ENCODE results near the gene ARL5A. TPM values are rescaled to one million over a fixed set of nuclear protein-coding genes. Genes with fewer than 3 reads are reported as not detected.

Gene ARL5A
- total and polyA plus RNA-seq, 5 donors, result 26.8 to 119 (median 93.3) TPM

- Histone ChIP-seq H3K27me3 (ENCODE audit: control insufficient read depth, insufficient read depth) (no peaks in the 10 kb centered on the region), H3K4me3 (ENCODE audit: low read length) (no peak overlapping the region), H3K4me1 (ENCODE audit: control insufficient read depth, insufficient read depth, low read length) (peaks cover 2% of the 10 kb centered on the region), H3K9me3 (ENCODE audit: control insufficient read depth, low read length) (no peaks in the 10 kb centered on the region), H3K27ac (ENCODE audit: low read length) (no peak overlapping the region)
- intact Hi-C loops (cut with DNase I), result no loop called here
- 90% methylated on average over 2 of the region's 2 CpGs for WGBS
- ATAC-seq (no peak), DNase-seq (no peak)
Observed at GRCh38 chr2:151816843-151817242, 11.4 kb downstream of the ARL5A start.

GRCh38 chr2:151815821-151816489 lies 12.3 kb downstream of the ARL5A start:
- DNase-seq (no peak), ATAC-seq (no peak)
- WGBS, result 95% methylated on average over 9 of the region's 9 CpGs
- intact Hi-C loops (cut with DNase I), result no loop called here
- Histone ChIP-seq H3K27me3 (ENCODE audit: control insufficient read depth, insufficient read depth) (no peaks in the 10 kb centered on the region), H3K4me1 (ENCODE audit: control insufficient read depth, insufficient read depth, low read length) (no peaks in the 10 kb centered on the region), H3K4me3 (ENCODE audit: low read length) (no peak overlapping the region), H3K27ac (ENCODE audit: low read length) (no peak overlapping the region), H3K9me3 (ENCODE audit: control insufficient read depth, low read length) (no peaks in the 10 kb centered on the region)

- intact Hi-C loops (cut with DNase I), result no loop called here
- no peaks in the 10 kb centered on the region for H3K9me3 ChIP-seq (ENCODE audit: control insufficient read depth, low read length)
- 84% methylated on average over 1 of the region's 1 CpG for WGBS
- DNase-seq (no peak), ATAC-seq (no peak)
- no peak overlapping the region for H3K27ac ChIP-seq (ENCODE audit: low read length)
- no peaks in the 10 kb centered on the region for H3K4me1 ChIP-seq (ENCODE audit: control insufficient read depth, insufficient read depth, low read length)
- no peaks in the 10 kb centered on the region for H3K27me3 ChIP-seq (ENCODE audit: control insufficient read depth, insufficient read depth)
- no peak overlapping the region for H3K4me3 ChIP-seq (ENCODE audit: low read length)
Observed at GRCh38 chr2:151810489-151810888, 17.7 kb downstream of the ARL5A start.

GRCh38 chr2:151809073-151809383 lies 19.2 kb downstream of the ARL5A start:
- H3K27me3 ChIP-seq (ENCODE audit: control insufficient read depth, insufficient read depth), result no peaks in the 10 kb centered on the region
- H3K9me3 ChIP-seq (ENCODE audit: control insufficient read depth, low read length), result no peaks in the 10 kb centered on the region
- WGBS, result 38% methylated on average over 1 of the region's 1 CpG
- H3K27ac ChIP-seq (ENCODE audit: low read length), result no peak overlapping the region
- DNase-seq, result no peak
- ATAC-seq, result no peak
- intact Hi-C loops (cut with DNase I), result no loop called here
- H3K4me1 ChIP-seq (ENCODE audit: control insufficient read depth, insufficient read depth, low read length), result no peaks in the 10 kb centered on the region
- no peak overlapping the region for H3K4me3 ChIP-seq (ENCODE audit: low read length)

- no peaks in the 10 kb centered on the region for H3K4me1 ChIP-seq (ENCODE audit: control insufficient read depth, insufficient read depth, low read length)
- WGBS, result 91% methylated on average over 5 of the region's 5 CpGs
- ATAC-seq (no peak), DNase-seq (no peak)
- no peaks in the 10 kb centered on the region for H3K9me3 ChIP-seq (ENCODE audit: control insufficient read depth, low read length)
- H3K4me3 ChIP-seq (ENCODE audit: low read length), result no peak overlapping the region
- no peaks in the 10 kb centered on the region for H3K27me3 ChIP-seq (ENCODE audit: control insufficient read depth, insufficient read depth)
- intact Hi-C loops (cut with DNase I), result no loop called here
- no peak overlapping the region for H3K27ac ChIP-seq (ENCODE audit: low read length)
Observed at GRCh38 chr2:151808258-151809072, 19.8 kb downstream of the ARL5A start.

GRCh38 chr2:151805961-151806360 lies 22.3 kb downstream of the ARL5A start:
- H3K27me3 ChIP-seq (ENCODE audit: control insufficient read depth, insufficient read depth), result no peaks in the 10 kb centered on the region
- H3K4me3 ChIP-seq (ENCODE audit: low read length), result no peak overlapping the region
- H3K4me1 ChIP-seq (ENCODE audit: control insufficient read depth, insufficient read depth, low read length), result no peaks in the 10 kb centered on the region
- H3K27ac ChIP-seq (ENCODE audit: low read length), result no peak overlapping the region
- intact Hi-C loops (cut with DNase I), result no loop called here
- DNase-seq (no peak), ATAC-seq (no peak)
- no peaks in the 10 kb centered on the region for H3K9me3 ChIP-seq (ENCODE audit: control insufficient read depth, low read length)

- no peak overlapping the region for H3K27ac ChIP-seq (ENCODE audit: low read length)
- no peak overlapping the region for H3K4me3 ChIP-seq (ENCODE audit: low read length)
- no peaks in the 10 kb centered on the region for H3K9me3 ChIP-seq (ENCODE audit: control insufficient read depth, low read length)
- WGBS, result 99% methylated on average over 1 of the region's 1 CpG
- intact Hi-C loops (cut with DNase I), result no loop called here
- no peak for ATAC-seq
- no peak for DNase-seq
- no peaks in the 10 kb centered on the region for H3K4me1 ChIP-seq (ENCODE audit: control insufficient read depth, insufficient read depth, low read length)
- no peaks in the 10 kb centered on the region for H3K27me3 ChIP-seq (ENCODE audit: control insufficient read depth, insufficient read depth)
Observed at GRCh38 chr2:151805343-151805742, 22.9 kb downstream of the ARL5A start.

GRCh38 chr2:151803811-151804210 lies 24.4 kb downstream of the ARL5A start:
- no peak overlapping the region for H3K4me3 ChIP-seq (ENCODE audit: low read length)
- no peak for ATAC-seq
- no peaks in the 10 kb centered on the region for H3K4me1 ChIP-seq (ENCODE audit: control insufficient read depth, insufficient read depth, low read length)
- H3K27me3 ChIP-seq (ENCODE audit: control insufficient read depth, insufficient read depth), result no peaks in the 10 kb centered on the region
- no peak for DNase-seq
- no peak overlapping the region for H3K27ac ChIP-seq (ENCODE audit: low read length)
- no peaks in the 10 kb centered on the region for H3K9me3 ChIP-seq (ENCODE audit: control insufficient read depth, low read length)
- intact Hi-C loops (cut with DNase I), result no loop called here

- no peaks in the 10 kb centered on the region for H3K4me1 ChIP-seq (ENCODE audit: control insufficient read depth, insufficient read depth, low read length)
- H3K27ac ChIP-seq (ENCODE audit: low read length), result no peak overlapping the region
- no peak for DNase-seq
- H3K4me3 ChIP-seq (ENCODE audit: low read length), result no peak overlapping the region
- ATAC-seq, result no peak
- H3K27me3 ChIP-seq (ENCODE audit: control insufficient read depth, insufficient read depth), result no peaks in the 10 kb centered on the region
- intact Hi-C loops (cut with DNase I), result no loop called here
- 89% methylated on average over 2 of the region's 2 CpGs for WGBS
- no peaks in the 10 kb centered on the region for H3K9me3 ChIP-seq (ENCODE audit: control insufficient read depth, low read length)
Observed at GRCh38 chr2:151802315-151802714, 25.9 kb downstream of the ARL5A start.

GRCh38 chr2:151799886-151800292 lies 28.3 kb downstream of the ARL5A start:
- no peak for DNase-seq
- Histone ChIP-seq H3K4me3 (ENCODE audit: low read length) (no peak overlapping the region), H3K4me1 (ENCODE audit: control insufficient read depth, insufficient read depth, low read length) (no peaks in the 10 kb centered on the region), H3K27me3 (ENCODE audit: control insufficient read depth, insufficient read depth) (no peaks in the 10 kb centered on the region), H3K9me3 (ENCODE audit: control insufficient read depth, low read length) (no peaks in the 10 kb centered on the region), H3K27ac (ENCODE audit: low read length) (no peak overlapping the region)
- intact Hi-C loops (cut with DNase I), result no loop called here
- ATAC-seq, result no peak
- WGBS, result 82% methylated on average over 3 of the region's 3 CpGs

- intact Hi-C loops (cut with DNase I), result no loop called here
- DNase-seq, result no peak
- no peaks in the 10 kb centered on the region for H3K4me1 ChIP-seq (ENCODE audit: control insufficient read depth, insufficient read depth, low read length)
- H3K4me3 ChIP-seq (ENCODE audit: low read length), result no peak overlapping the region
- 91% methylated on average over 2 of the region's 2 CpGs for WGBS
- ATAC-seq, result no peak
- no peaks in the 10 kb centered on the region for H3K27me3 ChIP-seq (ENCODE audit: control insufficient read depth, insufficient read depth)
- no peaks in the 10 kb centered on the region for H3K9me3 ChIP-seq (ENCODE audit: control insufficient read depth, low read length)
- H3K27ac ChIP-seq (ENCODE audit: low read length), result no peak overlapping the region
Observed at GRCh38 chr2:151796774-151797173, 31.4 kb downstream of the ARL5A start.
